NCI-H2029 (cell line): ENCODE results near the gene USB1.

Experiments used
- DNase-seq: peaks from one replicate; lab custom pipeline; 2025; lab: John Stamatoyannopoulos, UW

Gene USB1

GRCh38 chr16:58019866-58020538 lies 18.8 kb downstream of the USB1 start:
- no peak for DNase-seq

- no peak for DNase-seq
These were observed 19.7 kb downstream of the USB1 start for GRCh38 chr16:58020628-58021521.

- no peak for DNase-seq
These were observed 20.7 kb downstream of the USB1 start for GRCh38 chr16:58021661-58022551.

- peak; percentile 76 for DNase-seq
These were observed 21.6 kb downstream of the USB1 start for GRCh38 chr16:58022601-58023371.

- peak; percentile 24 for DNase-seq
These were observed 23.5 kb downstream of the USB1 start for GRCh38 chr16:58024486-58025350.

GRCh38 chr16:58025351-58026138 lies 24.3 kb downstream of the USB1 start, which contains the start of gene MMP15:
MMP15 (plus strand) TSS chr16:58025754; CDS start chr16:58026351, 597 bp downstream.
- peak; percentile 66 for DNase-seq

- DNase-seq = no peak
These were observed 25.0 kb downstream of the USB1 start for GRCh38 chr16:58026139-58026704.

- no peak for DNase-seq
These were observed 25.5 kb downstream of the USB1 start for GRCh38 chr16:58026705-58027160.

- peak; percentile 30 for DNase-seq
These were observed 26.1 kb downstream of the USB1 start for GRCh38 chr16:58027161-58027915.

- DNase-seq = no peak
These were observed 26.8 kb downstream of the USB1 start for GRCh38 chr16:58027916-58028455.

GRCh38 chr16:58028541-58029070 lies 27.4 kb downstream of the USB1 start:
- DNase-seq = no peak

- DNase-seq = no peak
These were observed 28.2 kb downstream of the USB1 start for GRCh38 chr16:58029410-58029809.

- no peak for DNase-seq
These were observed 29.1 kb downstream of the USB1 start for GRCh38 chr16:58030136-58030840.

GRCh38 chr16:58031016-58031800 lies 30.0 kb downstream of the USB1 start:
- no peak for DNase-seq

GRCh38 chr16:58032710-58033293 lies 31.6 kb downstream of the USB1 start:
- DNase-seq = no peak

- DNase-seq = no peak
These were observed 33.0 kb downstream of the USB1 start for GRCh38 chr16:58034128-58034685.
